Heart right ventricle (tissue), 16 donors: Measurements from ENCODE around the gene ELAVL1. TPM values are rescaled to one million over a fixed set of nuclear protein-coding genes. Genes with fewer than 3 reads are reported as not detected.

Experiments
- ATAC-seq, 8 donors: fragments of 200-7000 bp; cut with Tn5 transposase; one replicate each; pipeline ENCODE4 v1.9.1; 2020; ENCODE audit warnings: mild to moderate bottlenecking in 8 of 8, moderate library complexity in 8 of 8, moderate number of reproducible peaks in 1 of 8
- DNase-seq, 2 donors: peaks; one replicate each; pipeline ENCODE4 v3.0.0-alpha.2; 2020
- H3K27ac ChIP-seq, 10 donors: fragments of 200-600 bp; sonication (generic) in 2 of 10; one replicate each; pipeline versions ENCODE4 v1.5.0 to v1.8.0; 2020 to 2022; ENCODE audit warnings: mild to moderate bottlenecking in 3 of 10
- H3K27me3 ChIP-seq, 7 donors: fragments of 200-600 bp; one replicate each; pipeline ENCODE4 v1.8.0; 2021 to 2022; ENCODE audit warnings: mild to moderate bottlenecking in 2 of 7
- H3K36me3 ChIP-seq, 9 donors: fragments of 200-600 bp; sonication (generic) in 1 of 9; one replicate each; pipeline versions ENCODE4 v1.5.0 to v1.8.0; 2020 to 2022; ENCODE audit warnings: mild to moderate bottlenecking in 2 of 9
- H3K4me1 ChIP-seq, 9 donors: fragments of 200-600 bp; sonication (generic) in 1 of 9; one replicate each; pipeline versions ENCODE4 v1.5.0 to v1.8.0; 2020 to 2022; ENCODE audit warnings: mild to moderate bottlenecking in 4 of 9
- H3K4me3 ChIP-seq, 10 donors: fragments of 200-600 bp; sonication (generic) in 2 of 10; one replicate each; pipeline versions ENCODE4 v1.5.0 to v1.8.0; 2020 to 2022; ENCODE audit warnings: mild to moderate bottlenecking in 7 of 10, moderate library complexity in 2 of 10
- H3K9me3 ChIP-seq, 11 donors: fragments of 200-600 bp in 10 of 11; sonication (generic) in 2 of 11; one replicate each; pipeline versions ENCODE4 v1.5.0 to v1.8.0; 2013 to 2022; ENCODE audit warnings: mild to moderate bottlenecking in 2 of 11, control low read depth in 1 of 11, moderate library complexity in 1 of 11
- CTCF ChIP-seq, 9 donors: fragments of 200-600 bp; sonication (generic) in 2 of 9; IDR thresholded peaks; one replicate each; pipeline versions ENCODE4 v1.5.0 to v1.8.0; 2021 to 2022; ENCODE audit warnings: antibody characterized with exemption in 9 of 9, mild to moderate bottlenecking in 5 of 9, moderate library complexity in 1 of 9
- WGBS, 2 donors: extraction: QIAGEN DNeasy Blood & Tissue Kit; methylation state at CpG; one replicate each; pipeline ENCODE4 v1.1.7; 2013; ENCODE audit warnings: inconsistent platforms in 1 of 2; 5-methylcytosine and 5-hydroxymethylcytosine counted together
- intact Hi-C, 10 donors: fragments of 100-400 bp; cut with DNase I; formaldehyde crosslinking; loops; one replicate each; pipeline versions ENCODE4 v1.11.1 to v1.14.2; 2022
- long read RNA-seq, 3 donors: library from polyadenylated mRNA; unstranded; transcript quantifications; one replicate each; pipeline ENCODE4 v2.0.0, GENCODE V29; 2020 to 2021
- polyA plus RNA-seq, 2 donors: library from polyadenylated mRNA; stranded (reverse); fragments of 200-250 nt; gene quantifications; one replicate each; pipeline ENCODE4 v1.2.3, GENCODE V29; 2013
- total RNA-seq, 10 donors: library from RNA; stranded (reverse); fragmentation: NEBNext Ultra II Directional in 3 of 10; extraction: Animal tissue kit (Norgen Biotek cat#: 25700) in 3 of 10; gene quantifications; one replicate each; pipeline versions ENCODE4 v1.2.1 to v1.2.4, GENCODE V29; 2021 to 2023
- donor health status: Arrhythmogenic right ventricular cardiomyopathy.
- donor health status: ischemic (EF 13 %, LVEDD 7.1; RV severe dilation, severe dysfunction).
- donor health status: healthy with polysubstance abuse.
- donor health status: DM: no; HTN: yes; CAD: no.
- donor health status: DM: no; HTN: no; CAD: no.
- donor health status: ischemic (EF 25% LVEDD 6.9; RV normal size, moderate dysfunction).
- donor health status: ischemic (EF 25% LVEDD 5.7; RV mildly dilated, moderate dysfunction).
- donor health status: healthy.
- donor health status: DM: yes; HTN: yes; CAD: no.
- donor health status: Ischemic cardiomyopathy.
- donor health status: ischemic (EF 35%, LVEDD 5.7; RV mildly dilated, moderate dysfunction).
- donor health status: nonischemic (EF 11% LVEDD 7.7; RV severe dilation, severe dysfunction).
- donor health status: DM: yes; HTN: yes; CAD: no.
- donor health status: PGD.
- donor health status: ischemic (EF 29% LVEDD 5.4; RV normal size, mild dysfunction).
- donor health status: nonischemic (EF 23%, LVEDD 6.1; RV moderate dilation, normal function).

The ELAVL1 gene
- total RNA-seq: 10 to 100 TPM; 44.2 to 60.1 (median 55.3) TPM
- polyA plus RNA-seq: 10 to 100 TPM; 11.6 to 31.7 TPM
- long read RNA-seq, donor 1, full-length matches to known transcripts: 157 of 178 reads
- long read RNA-seq, donor 1, partial matches to known transcripts: 7 of 178 reads
- long read RNA-seq, donor 1, other reads (novel, unspliced or antisense): 14 of 178 reads
- long read RNA-seq, donor 2, full-length matches to known transcripts: 138 of 154 reads
- long read RNA-seq, donor 2, partial matches to known transcripts: 6 of 154 reads
- long read RNA-seq, donor 2, other reads (novel, unspliced or antisense): 10 of 154 reads
- long read RNA-seq, donor 3, full-length matches to known transcripts: 181 of 215 reads
- long read RNA-seq, donor 3, partial matches to known transcripts: 20 of 215 reads
- long read RNA-seq, donor 3, other reads (novel, unspliced or antisense): 14 of 215 reads

GRCh38 chr19:8005534-8006256, at the start of gene ELAVL1:
TSS of gene ELAVL1 (minus strand) at chr19:8005641. CDS start at chr19:7991815, 13,826 bp downstream.
- H3K36me3 ChIP-seq: peaks cover 0 to 8% (median 0%) of the 10 kb centered on the region in 9 donors
- H3K9me3 ChIP-seq: no peaks in the 10 kb centered on the region
- DNase-seq (peak; percentile 88 to 93), ATAC-seq (peak; percentile 90 to 97 (median 94))
- peak within 1 kb of the TSS; percentile 64 to 96 (median 85) for H3K4me3 ChIP-seq
- no peaks in the 10 kb centered on the region for H3K27me3 ChIP-seq
- no peak for TF ChIP-seq CTCF (IDR thresholded peaks at IDR 0.05)
- H3K4me1 ChIP-seq: peaks cover 25 to 51% (median 42%) of the 10 kb centered on the region in 9 donors
- WGBS, 2 donors: 0% methylated on average over 75 to 97 of the region's 98 CpGs
- H3K27ac ChIP-seq: peak within 1 kb of the TSS; percentile 68 to 93 (median 82)
- intact Hi-C loops: loop anchor here in 4 of 10 donors (2.0 to 10.0 kb wide), 4 partner anchors 33 to 249 kb away; partner anchors contain the start of gene TIMM44 (in 2 of the 4)

GRCh38 chr19:8054169-8054568, 48.7 kb upstream of the ELAVL1 start:
- intact Hi-C loops: no loop called here
- Histone ChIP-seq H3K36me3 (no peaks in the 10 kb centered on the region), H3K9me3 (no peaks in the 10 kb centered on the region), H3K27me3 (peaks cover 0 to 24% (median 14%) of the 10 kb centered on the region in 7 donors), H3K4me3 (no peak overlapping the region), H3K4me1 (peaks cover 0 to 14% (median 5%) of the 10 kb centered on the region in 9 donors), H3K27ac (no peak overlapping the region)
- TF ChIP-seq CTCF (IDR thresholded peaks at IDR 0.05): no peak
- no peak for DNase-seq
- ATAC-seq: no peak
- 45 to 61% methylated on average over 9 of the region's 9 CpGs for WGBS, 2 donors

GRCh38 chr19:8052464-8052859, 47.0 kb upstream of the ELAVL1 start, which contains the start of gene CCL25:
TSS of gene CCL25 (plus strand) at chr19:8052760. CDS start at chr19:8053050, 290 bp downstream.
- Histone ChIP-seq H3K36me3 (no peaks in the 10 kb centered on the region), H3K4me1 (peaks cover 0 to 14% (median 5%) of the 10 kb centered on the region in 9 donors), H3K27me3 (peaks cover 0 to 38% (median 21%) of the 10 kb centered on the region in 7 donors), H3K27ac (no peak within 1 kb of the TSS), H3K4me3 (no peak within 1 kb of the TSS), H3K9me3 (no peaks in the 10 kb centered on the region)
- ATAC-seq (no peak), DNase-seq (no peak)
- TF ChIP-seq CTCF (IDR thresholded peaks at IDR 0.05): no peak
- 70 to 76% methylated on average over 7 of the region's 7 CpGs for WGBS, 2 donors
- intact Hi-C loops: no loop called here
